Measurements from ENCODE around the gene KIAA0930.

Gene KIAA0930

GRCh38 chr22:45216133-45217003 lies 24.3 kb downstream of the KIAA0930 start:
- no peak for DNase-seq (ENCODE audit: low spot score)

GRCh38 chr22:45212992-45213751 lies 27.5 kb downstream of the KIAA0930 start:
- peak; percentile 79 for DNase-seq (ENCODE audit: low spot score)

DNA sequence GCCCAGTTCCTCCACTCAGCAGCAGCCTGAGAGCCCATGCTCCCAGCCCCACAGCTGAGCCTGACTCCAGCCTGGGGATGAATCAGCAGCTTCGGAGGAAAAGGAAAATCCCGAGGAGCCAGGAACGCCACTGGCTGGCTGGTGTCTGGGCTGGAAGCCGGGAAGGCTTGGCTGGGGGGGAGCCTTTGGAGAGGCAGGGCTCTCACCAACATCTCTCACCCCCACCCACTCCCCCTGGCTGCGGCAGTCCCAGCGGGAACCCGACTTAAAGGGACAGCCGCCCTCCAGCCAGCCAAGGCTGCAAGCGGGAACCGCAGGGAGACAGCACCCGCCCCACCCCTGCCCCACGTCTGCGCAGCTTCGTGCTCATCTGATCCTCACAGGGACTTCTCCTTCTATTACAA lies 28.4 kb downstream of the KIAA0930 start:
- peak; percentile 94 for DNase-seq (ENCODE audit: low spot score)

DNA sequence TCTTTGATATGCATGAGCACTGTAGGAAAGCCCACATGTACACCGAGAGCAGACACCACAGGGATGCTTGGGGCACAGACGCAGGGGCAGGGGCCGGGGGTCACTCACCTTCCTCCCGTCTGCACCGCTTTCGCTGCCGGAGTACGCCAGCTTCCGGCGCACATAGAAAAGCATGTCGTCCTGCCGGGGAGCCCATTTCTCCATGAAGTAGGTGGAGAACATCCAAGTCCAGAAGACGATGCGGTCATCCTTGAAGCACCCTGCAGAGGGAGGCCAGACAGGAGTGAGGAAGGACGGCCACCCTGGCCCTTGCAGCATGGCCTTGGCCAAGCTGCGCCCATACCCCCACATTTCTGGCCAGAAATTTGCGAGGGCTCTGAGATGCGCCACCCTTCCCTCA lies 28.8 kb downstream of the KIAA0930 start:
- no peak for DNase-seq (ENCODE audit: low spot score)

DNA sequence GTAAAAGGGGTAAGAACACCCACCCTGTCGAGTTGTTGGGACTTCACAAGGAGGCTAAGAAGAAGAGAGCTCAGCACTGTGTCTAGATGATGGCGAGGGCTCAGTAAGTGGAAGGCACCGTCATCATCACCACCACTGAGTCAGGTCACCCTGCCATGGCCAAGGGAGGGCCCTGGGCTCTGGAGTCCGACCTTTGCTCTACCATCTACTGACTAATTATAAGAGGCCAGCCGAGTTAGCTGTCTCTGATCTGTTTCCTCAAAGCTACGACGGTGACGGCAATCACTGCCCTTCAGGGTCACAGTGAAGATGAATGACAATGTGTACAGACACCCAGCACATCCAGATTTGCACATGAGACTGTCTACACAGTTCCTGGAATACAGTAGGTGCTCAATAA lies 29.3 kb downstream of the KIAA0930 start:
- no peak for DNase-seq (ENCODE audit: low spot score)

- no peak for DNase-seq (ENCODE audit: low spot score)
Measured at GRCh38 chr22:45210991-45211390, 29.7 kb downstream of the KIAA0930 start.

DNA sequence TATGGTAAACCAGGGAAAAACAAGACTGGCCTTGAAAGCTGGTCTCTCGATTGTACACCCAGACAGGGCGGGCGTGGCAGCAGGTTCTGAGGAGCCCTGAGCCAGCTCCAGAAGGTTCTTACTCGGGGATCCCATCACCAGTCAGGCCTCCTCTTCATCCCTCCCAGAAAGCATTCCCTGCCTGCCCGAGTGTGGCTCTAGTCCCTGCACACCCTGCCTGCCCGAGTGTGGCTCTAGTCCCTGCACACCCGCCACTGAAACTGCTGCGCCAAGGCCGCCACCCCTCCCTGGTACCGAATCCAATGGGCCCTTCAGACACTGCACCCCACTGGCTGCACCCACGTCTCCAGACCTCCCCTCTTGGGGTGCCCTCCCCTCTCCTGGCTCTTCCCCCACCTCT lies 30.1 kb downstream of the KIAA0930 start:
- DNase-seq (ENCODE audit: low spot score) = no peak

DNA sequence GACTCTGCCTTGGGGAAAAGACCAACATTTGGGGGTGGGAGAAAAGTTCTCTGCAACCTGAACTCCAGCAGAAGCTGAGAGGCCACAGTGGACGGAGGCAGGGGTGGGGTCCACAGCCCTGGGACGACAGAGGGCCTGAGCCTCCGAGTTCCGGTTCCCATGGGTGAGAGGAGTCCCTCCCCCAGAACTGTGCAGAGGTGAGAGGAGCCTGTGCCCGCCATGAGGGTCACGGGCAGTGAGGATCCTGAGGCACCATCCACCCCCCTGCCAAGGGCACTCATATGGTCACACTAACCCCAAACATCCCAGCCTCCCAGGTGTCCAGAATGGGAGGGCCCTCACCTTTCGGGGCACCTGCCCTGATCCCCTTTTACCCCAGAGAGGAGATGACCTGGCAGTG lies 30.5 kb downstream of the KIAA0930 start:
- no peak for DNase-seq (ENCODE audit: low spot score)

DNA sequence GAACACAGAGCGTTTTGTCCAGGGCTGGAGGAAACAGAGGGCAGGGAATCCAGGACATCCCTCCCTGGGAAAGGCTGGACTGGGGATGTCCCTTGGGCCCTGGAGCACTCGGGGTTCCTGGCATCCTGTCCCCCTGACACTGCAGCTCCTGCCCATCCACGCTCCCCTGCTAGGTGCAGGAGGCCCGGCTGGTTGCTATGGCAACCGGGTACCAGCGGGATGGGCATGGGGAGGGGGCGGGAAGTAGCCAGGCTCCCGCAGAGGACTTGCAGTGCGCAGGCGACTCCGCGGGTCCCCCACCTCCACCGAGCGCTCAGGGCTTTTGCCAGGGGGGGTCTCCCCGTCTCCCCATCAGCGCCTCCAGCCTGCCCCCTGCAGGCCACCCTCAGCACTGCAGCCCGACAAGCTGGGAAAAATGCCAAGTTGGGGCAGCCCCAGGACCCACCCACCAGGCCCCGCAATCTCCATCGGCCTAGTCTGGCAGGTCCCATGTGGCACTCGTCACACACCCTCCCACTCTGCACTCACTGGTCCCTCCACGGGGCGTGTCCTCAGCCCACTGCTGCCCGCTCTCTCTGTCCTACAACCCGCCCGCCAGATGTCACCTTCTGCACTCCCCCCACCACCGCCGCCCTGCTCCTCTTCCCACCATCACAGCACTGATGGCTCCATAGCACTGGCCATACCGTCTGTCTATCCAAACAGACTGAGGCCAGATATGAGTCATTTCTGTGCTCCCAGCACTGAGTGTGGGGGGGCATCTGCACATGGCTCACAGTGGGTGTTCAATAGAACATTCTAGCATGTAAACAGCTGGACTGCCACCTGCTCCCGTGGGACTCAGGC lies 31.5 kb downstream of the KIAA0930 start:
- DNase-seq (ENCODE audit: low spot score) = peak; percentile 88

DNA sequence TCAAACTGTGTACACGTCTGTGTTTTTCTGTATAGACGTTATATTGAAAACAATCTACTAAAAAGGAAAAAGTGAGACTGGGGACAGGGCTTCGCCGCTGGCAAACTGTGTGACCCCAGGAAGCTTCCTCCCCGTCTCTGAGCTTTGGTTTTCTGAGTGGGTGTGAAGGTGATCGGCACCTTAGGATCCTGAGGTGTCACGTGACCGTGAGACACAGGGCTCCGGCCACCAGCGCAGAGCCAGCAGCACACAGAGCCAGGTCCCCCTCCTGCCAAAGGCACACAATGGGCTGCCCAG lies 32.0 kb downstream of the KIAA0930 start:
- DNase-seq (ENCODE audit: low spot score) = no peak

DNA sequence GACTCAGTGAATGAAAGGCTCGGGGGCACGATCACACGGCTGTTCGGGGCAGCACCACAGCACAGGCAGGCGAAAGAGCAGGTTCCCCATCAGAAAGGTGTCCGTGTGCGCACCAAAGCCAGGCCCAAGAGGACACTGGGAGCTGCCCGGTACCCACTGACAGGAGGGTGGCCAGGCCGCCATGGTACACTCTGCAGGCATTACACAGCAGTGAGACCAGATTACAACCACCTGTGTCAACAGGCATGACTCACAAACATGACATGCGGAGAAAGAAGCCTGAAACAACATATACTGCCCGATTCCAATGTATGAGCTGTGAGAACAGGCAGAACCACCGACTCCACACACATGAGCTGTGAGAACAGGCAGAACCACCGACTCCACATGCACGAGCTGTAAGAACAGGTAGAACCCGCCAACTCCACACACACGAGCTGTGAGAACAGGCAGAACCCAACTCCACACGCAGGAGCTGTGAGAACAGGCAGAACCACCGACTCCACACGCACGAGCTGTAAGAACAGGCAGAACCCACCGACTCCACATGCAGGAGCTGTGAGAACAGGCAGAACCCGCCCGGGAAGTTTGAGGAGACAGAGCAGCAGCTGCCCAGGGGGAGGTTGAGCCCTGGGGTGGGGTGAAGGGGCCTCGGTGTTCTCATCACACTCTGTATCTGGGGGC lies 32.6 kb downstream of the KIAA0930 start:
- DNase-seq (ENCODE audit: low spot score) = peak; percentile 63

DNA sequence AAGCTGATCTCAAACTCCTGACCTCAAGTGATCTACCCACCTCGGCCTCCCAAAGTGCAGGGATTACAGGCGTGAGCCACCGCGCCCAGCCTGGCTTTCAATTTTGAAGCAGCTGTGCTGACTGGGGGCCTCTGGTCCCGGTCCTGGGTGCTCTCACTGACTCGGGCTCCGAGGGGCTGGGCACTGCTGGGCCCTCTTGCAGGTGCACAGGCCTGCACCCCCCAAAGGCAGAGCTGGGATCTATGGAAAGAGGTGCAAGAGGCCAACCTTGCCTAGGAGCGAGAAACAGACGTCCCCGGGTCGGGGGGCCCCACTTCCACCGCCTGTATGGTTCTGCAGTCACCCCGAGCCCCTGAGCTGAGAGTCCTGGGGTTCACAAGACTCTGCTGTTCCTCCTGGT lies 33.2 kb downstream of the KIAA0930 start:
- no peak for DNase-seq (ENCODE audit: low spot score)

- no peak for DNase-seq (ENCODE audit: low spot score)
Measured at GRCh38 chr22:45206233-45206632, 34.5 kb downstream of the KIAA0930 start.

DNA sequence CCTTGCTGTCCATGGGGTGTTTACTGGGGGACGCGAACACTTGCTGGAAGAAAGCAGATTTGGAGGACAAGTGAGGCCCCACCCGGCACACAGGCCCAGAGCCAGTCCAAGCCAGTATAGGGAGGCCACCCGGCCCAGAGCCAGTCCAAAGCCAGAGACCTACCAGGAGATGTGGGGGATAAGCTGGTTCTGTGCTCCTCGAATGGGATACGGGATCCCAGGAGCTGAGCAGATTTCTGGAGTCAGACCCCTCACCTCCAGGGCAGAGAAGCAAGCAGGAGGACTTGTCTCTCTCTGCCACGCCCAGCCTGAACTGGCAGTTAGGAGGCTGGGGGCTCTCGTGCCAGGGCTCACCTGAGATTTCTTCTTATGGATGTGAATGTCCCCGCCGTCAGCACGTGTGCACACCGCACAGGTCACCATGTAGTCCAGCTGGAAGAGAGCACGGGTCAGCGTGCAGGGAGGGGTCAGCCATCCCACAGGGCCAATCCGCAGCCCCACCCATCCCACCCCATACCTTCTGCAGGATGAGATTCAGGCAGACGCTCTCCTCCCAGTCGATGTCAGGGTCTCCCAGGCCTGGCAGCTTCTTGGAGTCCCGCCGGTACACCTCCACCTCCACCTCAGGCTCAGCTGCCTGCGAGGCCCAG lies 35.3 kb downstream of the KIAA0930 start:
- DNase-seq (ENCODE audit: low spot score) = no peak

DNA sequence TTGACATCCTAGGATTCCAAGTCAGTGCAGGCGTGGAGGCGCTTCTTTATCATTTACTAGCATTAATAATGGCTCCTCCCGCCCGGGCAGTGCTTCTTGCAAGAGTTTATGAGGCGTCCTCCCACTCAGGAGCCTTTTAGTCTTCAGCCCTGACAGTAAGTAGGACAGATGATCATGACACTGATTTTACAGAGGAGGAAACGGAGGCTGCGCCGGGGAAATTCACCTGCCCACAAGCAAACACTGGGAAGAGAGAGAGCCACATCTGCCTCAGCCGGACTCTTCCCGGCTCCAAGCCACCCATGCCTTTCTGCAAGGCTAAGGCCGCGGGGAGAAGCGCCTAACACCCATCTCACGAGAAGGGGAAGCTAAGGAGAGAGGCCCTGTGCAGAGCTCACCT lies 35.9 kb downstream of the KIAA0930 start:
- no peak for DNase-seq (ENCODE audit: low spot score)

DNA sequence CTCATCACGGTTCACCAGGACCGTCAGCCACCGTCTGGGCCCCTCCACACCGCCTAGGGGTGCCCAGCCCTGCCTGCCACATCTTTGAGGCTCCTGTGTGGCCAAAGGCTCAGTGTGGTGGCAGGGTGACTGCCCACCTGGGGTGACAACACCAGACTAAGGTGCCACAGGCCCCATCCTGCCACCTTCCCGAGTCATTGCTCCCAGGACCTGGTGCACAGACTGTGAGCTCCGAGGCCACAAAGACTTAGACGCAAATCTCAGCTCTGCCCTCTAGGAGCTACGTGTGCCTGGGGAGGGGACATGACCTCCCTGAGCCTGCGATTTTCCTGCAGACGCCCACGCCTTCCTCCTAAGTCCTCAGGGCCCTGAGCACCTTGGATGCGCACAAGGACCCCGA lies 36.5 kb downstream of the KIAA0930 start:
- no peak for DNase-seq (ENCODE audit: low spot score)

GRCh38 chr22:45203150-45203951 lies 37.3 kb downstream of the KIAA0930 start:
- no peak for DNase-seq (ENCODE audit: low spot score)

GRCh38 chr22:45202333-45203149 lies 38.2 kb downstream of the KIAA0930 start:
- DNase-seq (ENCODE audit: low spot score) = no peak

DNA sequence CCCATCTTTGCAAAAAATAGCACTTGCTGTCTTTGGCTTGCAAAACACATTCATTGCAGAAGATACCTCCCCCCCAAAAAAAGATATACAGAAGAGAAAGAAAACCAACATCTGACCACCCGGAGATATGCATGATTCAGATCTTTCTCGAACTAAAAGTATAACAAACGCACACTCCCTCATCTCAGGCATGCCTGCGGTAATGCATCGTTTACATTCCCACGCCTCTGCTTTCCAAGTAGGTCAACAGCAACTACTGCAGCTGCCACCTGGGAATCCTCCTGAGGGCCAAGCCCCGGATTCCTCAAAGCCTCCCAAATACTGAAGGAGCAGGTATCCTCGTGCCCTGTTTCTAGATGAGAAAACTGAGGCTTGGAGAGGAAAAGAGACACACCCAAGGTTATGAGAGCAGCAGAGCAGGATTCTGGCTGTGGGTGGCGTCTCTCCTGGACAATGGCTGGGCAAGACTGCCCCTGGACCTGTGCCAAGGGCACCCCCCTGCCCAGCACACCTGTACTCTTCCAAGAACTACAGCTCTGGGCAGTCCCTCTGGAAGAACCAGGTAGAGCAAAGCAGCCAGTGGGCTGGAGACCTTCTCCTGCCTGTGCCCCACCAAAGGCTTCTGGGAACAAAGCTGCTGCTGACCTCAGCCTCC lies 38.9 kb downstream of the KIAA0930 start:
- DNase-seq (ENCODE audit: low spot score) = no peak
